SK-N-SH (cell line): ENCODE measurements around the gene ALB. TPM values are rescaled to one million over a fixed set of nuclear protein-coding genes. Genes with fewer than 3 reads are reported as not detected.

Experiments
- CTCF ChIA-PET: fragments of 300-600, 350-600 bp; formaldehyde crosslinking; extraction: SDS; loops from one replicate; lab custom pipeline; 2021; lab: Yijun Ruan, JAX
- POLR2A ChIA-PET: fragments of 350-600 bp; sonication (Branson Sonifier 250); formaldehyde crosslinking; extraction: SDS; loops from one replicate; lab custom pipeline; 2020; ENCODE audit warnings: antibody characterized with exemption, inconsistent platforms; lab: Yijun Ruan, JAX
- DNase-seq: peaks from one replicate; pipeline ENCODE4 v3.0.0; 2012
- H2AFZ ChIP-seq: fragments of 200-600 bp; sonication (generic); 2 replicates; pipeline ENCODE4 v1.8.1; 2016; ENCODE audit warnings: antibody characterized with exemption, mild to moderate bottlenecking, low read depth
- H3F3A ChIP-seq: fragments of 200-600 bp; sonication (generic); replicated peaks from 2 replicates; pipeline ENCODE3; 2016; ENCODE audit warnings: antibody characterized with exemption, mild to moderate bottlenecking; ENCODE audit not compliant: insufficient read depth
- H3K27ac ChIP-seq, 2 experiments: fragments of 200-500 bp in 1 of 2; fragments of 200-600 bp in 1 of 2; sonication (Bioruptor generic) in 1 of 2; sonication (generic), shearing (Covaris generic) in 1 of 2; 2 replicates each; pipeline versions ENCODE4 v1.5.1 to v1.6.1; 2014 to 2016; ENCODE audit warnings: low read depth in 2 of 2, inconsistent platforms in 1 of 2, low read length in 1 of 2, mild to moderate bottlenecking in 1 of 2, mixed read lengths in 1 of 2
- H3K27me3 ChIP-seq: fragments of 200-600 bp; sonication (generic), shearing (Covaris generic); 2 replicates; pipeline ENCODE4 v1.6.1; 2016; ENCODE audit warnings: mixed run types; ENCODE audit not compliant: insufficient read depth
- H3K36me3 ChIP-seq, 2 experiments: fragments of 200-500 bp in 1 of 2; fragments of 200-600 bp in 1 of 2; sonication (Bioruptor generic) in 1 of 2; sonication (generic) in 1 of 2; replicated peaks in 1 of 2; 2 replicates each; pipeline versions ENCODE3 to v1.5.1; 2014 to 2016; ENCODE audit warnings: low read length in 1 of 2, mild to moderate bottlenecking in 1 of 2; ENCODE audit not compliant: insufficient read depth in 2 of 2, control insufficient read depth in 1 of 2
- H3K4me1 ChIP-seq, 2 experiments: fragments of 200-500 bp in 1 of 2; fragments of 200-600 bp in 1 of 2; sonication (Bioruptor generic) in 1 of 2; sonication (generic), shearing (Covaris generic) in 1 of 2; 2 replicates each; pipeline versions ENCODE4 v1.5.1 to v1.6.1; 2014 to 2016; ENCODE audit warnings: low read depth in 1 of 2, low read length in 1 of 2, mixed run types in 1 of 2; ENCODE audit not compliant: insufficient read depth in 2 of 2, control insufficient read depth in 1 of 2
- H3K4me2 ChIP-seq: fragments of 200-600 bp; sonication (generic), shearing (Covaris generic); 2 replicates; pipeline ENCODE4 v1.6.1; 2017; ENCODE audit warnings: mixed run types
- H3K4me3 ChIP-seq, 2 experiments: fragments of 200-500 bp in 1 of 2; fragments of 200-600 bp in 1 of 2; sonication (Bioruptor generic) in 1 of 2; sonication (generic), shearing (Covaris generic) in 1 of 2; 2 replicates each; pipeline versions ENCODE4 v1.5.1 to v1.8.1; 2014 to 2016; ENCODE audit warnings: low read depth in 2 of 2, inconsistent platforms in 1 of 2, low read length in 1 of 2, mild to moderate bottlenecking in 1 of 2, mixed read lengths in 1 of 2, moderate library complexity in 1 of 2
- H3K79me2 ChIP-seq: fragments of 200-600 bp; sonication (generic); 2 replicates; pipeline ENCODE4 v1.8.1; 2017; ENCODE audit warnings: mild to moderate bottlenecking; ENCODE audit not compliant: insufficient read depth
- H3K9ac ChIP-seq: fragments of 200-600 bp; sonication (generic); 2 replicates; pipeline ENCODE4 v1.6.1; 2017; ENCODE audit warnings: mixed run types
- H3K9me2 ChIP-seq: fragments of 200-600 bp; sonication (generic); 2 replicates; pipeline ENCODE4 v1.6.1; 2017; ENCODE audit warnings: mixed run types
- H3K9me3 ChIP-seq: fragments of 200-600 bp; sonication (generic); 2 replicates; pipeline ENCODE4 v1.6.1; 2017; ENCODE audit warnings: mixed run types, mild to moderate bottlenecking, moderate library complexity
- H4K20me1 ChIP-seq: fragments of 200-600 bp; sonication (generic); 2 replicates; pipeline ENCODE4 v1.6.1; 2017; ENCODE audit warnings: mild to moderate bottlenecking, mixed run types; ENCODE audit not compliant: insufficient read depth
- EZH2phosphoT487 ChIP-seq: fragments of 200-600 bp; sonication (generic); IDR thresholded peaks from 2 replicates; pipeline ENCODE4 v1.6.1; 2017; ENCODE audit warnings: low read depth, mixed run types, mild to moderate bottlenecking, antibody characterized with exemption, moderate library complexity, borderline replicate concordance
- FOSL2 ChIP-seq: IDR thresholded peaks from 2 replicates; pipeline ENCODE4 v1.4.0; 2012; ENCODE audit warnings: low read depth, mild to moderate bottlenecking, moderate library complexity, borderline replicate concordance
- FOXJ3 ChIP-seq: sonication (generic); formaldehyde crosslinking; IDR thresholded peaks from 2 replicates; pipeline ENCODE4 v1.5.1; 2020; ENCODE audit warnings: mild to moderate bottlenecking, missing genetic modification reagents
- FOXM1 ChIP-seq: IDR thresholded peaks from 2 replicates; pipeline ENCODE4 v1.4.0; 2012; ENCODE audit warnings: low read depth, mild to moderate bottlenecking
- MEF2A ChIP-seq: IDR thresholded peaks from 2 replicates; pipeline ENCODE4 v1.4.0; 2012; ENCODE audit warnings: low read depth, borderline replicate concordance
- NRF1 ChIP-seq: IDR thresholded peaks from 2 replicates; pipeline ENCODE4 v1.6.1; 2012; ENCODE audit warnings: low read depth, mild to moderate bottlenecking, low read length
- RAD21 ChIP-seq: IDR thresholded peaks from 2 replicates; pipeline ENCODE4 v1.6.1; 2012; ENCODE audit warnings: mild to moderate bottlenecking, low read length
- RXRA ChIP-seq: IDR thresholded peaks from 2 replicates; pipeline ENCODE4 v1.4.0; 2012; ENCODE audit warnings: low read depth, mild to moderate bottlenecking, borderline replicate concordance
- SIN3A ChIP-seq: IDR thresholded peaks from 2 replicates; pipeline ENCODE4 v1.6.1; 2012; ENCODE audit warnings: low read depth, mild to moderate bottlenecking, low read length, moderate library complexity, borderline replicate concordance
- SMC3 ChIP-seq: IDR thresholded peaks from 2 replicates; pipeline ENCODE4 v1.6.1; 2012; ENCODE audit warnings: low read depth, low read length, improper control_type of control experiment
- TAF1 ChIP-seq: IDR thresholded peaks from 2 replicates; pipeline ENCODE4 v1.6.1; 2012; ENCODE audit warnings: low read depth, mild to moderate bottlenecking, low read length, moderate library complexity, borderline replicate concordance
- TEAD4 ChIP-seq: IDR thresholded peaks from 2 replicates; pipeline ENCODE4 v1.4.0; 2012; ENCODE audit warnings: mild to moderate bottlenecking, borderline replicate concordance; ENCODE audit not compliant: insufficient read depth
- USF1 ChIP-seq: IDR thresholded peaks from 2 replicates; pipeline ENCODE4 v1.4.0; 2012; ENCODE audit warnings: low read depth, borderline replicate concordance
- WGBS: methylation state at CpG from one replicate; pipeline ENCODE4 v1.1.6; 2017; ENCODE audit warnings: low lambda C conversion rate; 5-methylcytosine and 5-hydroxymethylcytosine counted together
- polyA plus RNA-seq, 3 experiments: library from polyadenylated mRNA; depleted of rRNA; stranded (reverse); fragments of >200 nt; gene quantifications; 2 replicates each; pipeline ENCODE4 v1.2.3, GENCODE V29; 2012
- TF ChIP-seq, protein P1 (sequence below): IDR thresholded peaks from 2 replicates; pipeline ENCODE4 v1.6.1; 2012; ENCODE audit warnings: mild to moderate bottlenecking, low read depth, low read length, moderate library complexity
- TF ChIP-seq, protein P2 (sequence below): fragments of 200-600 bp; sonication (generic); IDR thresholded peaks from 2 replicates; pipeline ENCODE4 v1.6.1; 2017; ENCODE audit warnings: antibody characterized with exemption, mild to moderate bottlenecking, moderate library complexity

Gene ALB
- polyA plus RNA-seq, 1 of the 3 experiments (the other 2 are of a cell fraction), result not detected

DNA sequence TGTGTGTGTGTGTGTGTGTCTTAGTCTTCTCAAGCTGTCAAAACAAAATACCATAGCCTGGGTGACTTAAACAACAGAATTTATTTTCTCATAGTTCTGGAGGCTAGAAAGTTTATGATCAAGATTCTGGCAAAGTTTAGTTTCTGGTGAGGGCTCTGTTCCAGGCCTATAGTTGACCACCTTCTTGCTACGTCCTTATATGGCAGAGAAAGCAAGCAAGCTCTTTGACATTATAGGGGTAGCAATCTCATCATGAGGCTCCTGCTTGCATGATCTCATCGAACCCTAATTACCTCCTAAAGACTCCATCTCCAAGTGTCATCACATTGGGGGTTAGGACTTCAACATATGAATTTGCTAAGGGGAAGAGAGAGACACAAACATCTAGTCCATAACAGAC, 25.0 kb downstream of the ALB start:
- WGBS, result 0% methylated on average over 2 of the region's 2 CpGs
- TF ChIP-seq EZH2phosphoT487 (no peak), NRF1 (no peak), FOSL2 (no peak), FOXM1 (no peak), RXRA (no peak), TEAD4 (no peak)
- TF ChIP-seq, protein P1, sequence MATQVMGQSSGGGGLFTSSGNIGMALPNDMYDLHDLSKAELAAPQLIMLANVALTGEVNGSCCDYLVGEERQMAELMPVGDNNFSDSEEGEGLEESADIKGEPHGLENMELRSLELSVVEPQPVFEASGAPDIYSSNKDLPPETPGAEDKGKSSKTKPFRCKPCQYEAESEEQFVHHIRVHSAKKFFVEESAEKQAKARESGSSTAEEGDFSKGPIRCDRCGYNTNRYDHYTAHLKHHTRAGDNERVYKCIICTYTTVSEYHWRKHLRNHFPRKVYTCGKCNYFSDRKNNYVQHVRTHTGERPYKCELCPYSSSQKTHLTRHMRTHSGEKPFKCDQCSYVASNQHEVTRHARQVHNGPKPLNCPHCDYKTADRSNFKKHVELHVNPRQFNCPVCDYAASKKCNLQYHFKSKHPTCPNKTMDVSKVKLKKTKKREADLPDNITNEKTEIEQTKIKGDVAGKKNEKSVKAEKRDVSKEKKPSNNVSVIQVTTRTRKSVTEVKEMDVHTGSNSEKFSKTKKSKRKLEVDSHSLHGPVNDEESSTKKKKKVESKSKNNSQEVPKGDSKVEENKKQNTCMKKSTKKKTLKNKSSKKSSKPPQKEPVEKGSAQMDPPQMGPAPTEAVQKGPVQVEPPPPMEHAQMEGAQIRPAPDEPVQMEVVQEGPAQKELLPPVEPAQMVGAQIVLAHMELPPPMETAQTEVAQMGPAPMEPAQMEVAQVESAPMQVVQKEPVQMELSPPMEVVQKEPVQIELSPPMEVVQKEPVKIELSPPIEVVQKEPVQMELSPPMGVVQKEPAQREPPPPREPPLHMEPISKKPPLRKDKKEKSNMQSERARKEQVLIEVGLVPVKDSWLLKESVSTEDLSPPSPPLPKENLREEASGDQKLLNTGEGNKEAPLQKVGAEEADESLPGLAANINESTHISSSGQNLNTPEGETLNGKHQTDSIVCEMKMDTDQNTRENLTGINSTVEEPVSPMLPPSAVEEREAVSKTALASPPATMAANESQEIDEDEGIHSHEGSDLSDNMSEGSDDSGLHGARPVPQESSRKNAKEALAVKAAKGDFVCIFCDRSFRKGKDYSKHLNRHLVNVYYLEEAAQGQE, result no peak
- Histone ChIP-seq H3K4me2 (no peak overlapping the region), H3K4me3 (no peak overlapping the region), H3K9me3 (no peaks in the 10 kb centered on the region), H3K9me2 (no peaks in the 10 kb centered on the region), H3F3A (no peaks in the 10 kb centered on the region), H3K27ac (no peak overlapping the region), H3K4me1 (no peaks in the 10 kb centered on the region), H2AFZ (no peak overlapping the region), H3K27me3 (peaks cover 6% of the 10 kb centered on the region; the same call in 1 of the 2 replicates), H4K20me1 (no peaks in the 10 kb centered on the region), H3K9ac (no peak overlapping the region), H3K79me2 (no peaks in the 10 kb centered on the region), H3K36me3 (no peaks in the 10 kb centered on the region)
- ChIA-PET CTCF (interaction anchor here (2.9 kb wide), 1 partner anchor 17 kb away, joined by 15 read pairs; no protein-coding TSS in a partner anchor), POLR2A (no interaction called here)
- no peak for DNase-seq

DNA sequence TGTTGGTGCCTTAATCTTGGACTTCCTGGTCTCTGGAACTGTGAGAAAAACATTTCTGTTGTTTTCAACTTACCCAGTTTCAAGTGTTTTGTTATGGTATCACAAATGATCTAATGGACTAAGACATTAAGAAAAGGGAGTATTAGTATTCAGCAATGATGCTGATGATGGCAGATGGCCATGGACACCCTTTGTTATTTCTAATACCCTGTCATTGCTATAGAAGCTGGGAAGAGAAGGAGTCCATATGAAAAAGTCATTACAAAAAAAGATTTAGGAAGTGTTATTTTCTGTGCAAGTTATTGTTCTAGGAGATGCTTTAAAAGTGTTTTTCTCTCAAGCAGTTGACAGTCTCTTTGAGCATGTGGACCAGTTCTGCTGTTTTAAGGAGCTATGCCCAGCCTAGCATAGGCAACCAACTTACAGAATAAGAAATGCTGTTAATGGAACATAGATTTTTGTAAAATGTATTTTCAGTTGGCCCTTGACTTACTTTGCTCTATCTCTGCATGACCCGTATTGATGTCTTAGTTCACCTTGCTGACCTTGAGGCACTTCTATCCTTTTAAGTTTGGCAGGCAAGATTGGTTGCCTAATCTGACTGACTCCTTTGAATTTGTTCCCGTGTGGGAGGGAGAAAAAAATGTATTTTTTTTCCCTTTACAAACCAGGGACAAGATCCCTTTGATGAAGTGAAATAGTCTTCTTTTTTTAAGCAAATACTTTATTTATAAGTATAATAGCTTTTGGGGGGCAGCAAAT, 25.9 kb downstream of the ALB start:
- H3K4me1 ChIP-seq, result no peaks in the 10 kb centered on the region
- H2AFZ ChIP-seq, result no peak overlapping the region
- H3F3A ChIP-seq, result no peaks in the 10 kb centered on the region
- no peak for DNase-seq
- WGBS, result 8% methylated on average over 2 of the region's 2 CpGs
- H3K9me2 ChIP-seq, result no peaks in the 10 kb centered on the region
- no peaks in the 10 kb centered on the region for H3K9me3 ChIP-seq
- POLR2A ChIA-PET, result no interaction called here
- no peak overlapping the region for H3K4me3 ChIP-seq
- CTCF ChIA-PET, result no interaction called here
- no peaks in the 10 kb centered on the region for H4K20me1 ChIP-seq
- no peaks in the 10 kb centered on the region for H3K36me3 ChIP-seq
- H3K9ac ChIP-seq, result no peak overlapping the region
- no peak overlapping the region for H3K4me2 ChIP-seq
- H3K27me3 ChIP-seq, result peaks cover 6% of the 10 kb centered on the region; the same call in 1 of the 2 replicates
- H3K27ac ChIP-seq, result no peak overlapping the region
- no peaks in the 10 kb centered on the region for H3K79me2 ChIP-seq
- TF ChIP-seq SIN3A, result no peak
- TF ChIP-seq TAF1, result no peak
- TF ChIP-seq, protein P1, result no peak
- TF ChIP-seq TEAD4, result no peak
- TF ChIP-seq EZH2phosphoT487, result no peak
- no peak for TF ChIP-seq NRF1
- no peak for TF ChIP-seq RXRA
- TF ChIP-seq RAD21, result no peak
- no peak for TF ChIP-seq MEF2A
- TF ChIP-seq, protein P2, sequence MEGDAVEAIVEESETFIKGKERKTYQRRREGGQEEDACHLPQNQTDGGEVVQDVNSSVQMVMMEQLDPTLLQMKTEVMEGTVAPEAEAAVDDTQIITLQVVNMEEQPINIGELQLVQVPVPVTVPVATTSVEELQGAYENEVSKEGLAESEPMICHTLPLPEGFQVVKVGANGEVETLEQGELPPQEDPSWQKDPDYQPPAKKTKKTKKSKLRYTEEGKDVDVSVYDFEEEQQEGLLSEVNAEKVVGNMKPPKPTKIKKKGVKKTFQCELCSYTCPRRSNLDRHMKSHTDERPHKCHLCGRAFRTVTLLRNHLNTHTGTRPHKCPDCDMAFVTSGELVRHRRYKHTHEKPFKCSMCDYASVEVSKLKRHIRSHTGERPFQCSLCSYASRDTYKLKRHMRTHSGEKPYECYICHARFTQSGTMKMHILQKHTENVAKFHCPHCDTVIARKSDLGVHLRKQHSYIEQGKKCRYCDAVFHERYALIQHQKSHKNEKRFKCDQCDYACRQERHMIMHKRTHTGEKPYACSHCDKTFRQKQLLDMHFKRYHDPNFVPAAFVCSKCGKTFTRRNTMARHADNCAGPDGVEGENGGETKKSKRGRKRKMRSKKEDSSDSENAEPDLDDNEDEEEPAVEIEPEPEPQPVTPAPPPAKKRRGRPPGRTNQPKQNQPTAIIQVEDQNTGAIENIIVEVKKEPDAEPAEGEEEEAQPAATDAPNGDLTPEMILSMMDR, result no peak
- no peak for TF ChIP-seq FOXJ3 (CRISPR knock-in tag)
- no peak for TF ChIP-seq SMC3
- no peak for TF ChIP-seq USF1
